Activated naive CD8-positive, alpha-beta T cell treated with anti-CD3 and anti-CD28 coated beads for 36 hours (primary cell): Measurements from ENCODE around the gene BCAS4. TPM values are rescaled to one million over a fixed set of nuclear protein-coding genes. Genes with fewer than 3 reads are reported as not detected.
A peak's percentile ranks its signal among the peaks of the same experiment; 100 is the strongest.

Experiments used
- DNase-seq: peaks from one replicate; pipeline ENCODE4 v3.0.0; 2021
- H3K27ac Mint-ChIP-seq: one replicate; pipeline ENCODE4 v1.8.0; 2022; ENCODE audit warnings: mild to moderate bottlenecking, moderate library complexity, mixed read lengths
- H3K27me3 Mint-ChIP-seq: one replicate; pipeline ENCODE4 v1.8.0; 2022; ENCODE audit warnings: mild to moderate bottlenecking, mixed read lengths
- H3K36me3 Mint-ChIP-seq: one replicate; pipeline ENCODE4 v1.8.0; 2021; ENCODE audit warnings: mild to moderate bottlenecking, mixed read lengths
- H3K4me1 Mint-ChIP-seq: one replicate; pipeline ENCODE4 v1.8.0; 2021; ENCODE audit warnings: mixed read lengths
- H3K4me3 Mint-ChIP-seq: one replicate; pipeline ENCODE4 v1.8.0; 2022; ENCODE audit warnings: mild to moderate bottlenecking, moderate library complexity, mixed read lengths
- H3K9me3 Mint-ChIP-seq: one replicate; pipeline ENCODE4 v1.8.0; 2022; ENCODE audit warnings: mixed read lengths
- total RNA-seq, 2 experiments: library from RNA; stranded (reverse); gene quantifications; one replicate each; pipeline ENCODE4 v1.2.3, GENCODE V29; 2021

The BCAS4 gene
- total RNA-seq, 2 experiments from 2014 or later: 27.1 to 28.9 TPM

GRCh38 chr20:50865591-50865990 is 70.7 kb downstream of the BCAS4 start:
- Mint-ChIP-seq H3K36me3 (no peaks in the 10 kb centered on the region), H3K9me3 (no peaks in the 10 kb centered on the region)
- no peak for DNase-seq

GRCh38 chr20:50866036-50866685 is 71.3 kb downstream of the BCAS4 start:
- no peaks in the 10 kb centered on the region for H3K9me3 Mint-ChIP-seq
- no peaks in the 10 kb centered on the region for H3K27me3 Mint-ChIP-seq
- no peaks in the 10 kb centered on the region for H3K36me3 Mint-ChIP-seq
- H3K4me3 Mint-ChIP-seq: no peak overlapping the region
- no peak overlapping the region for H3K27ac Mint-ChIP-seq
- no peaks in the 10 kb centered on the region for H3K4me1 Mint-ChIP-seq
- DNase-seq: no peak

More at GRCh38 chr20:50865591-50865990, 70.7 kb downstream of the BCAS4 start:
- no peak overlapping the region for H3K4me3 Mint-ChIP-seq
- H3K4me1 Mint-ChIP-seq: no peaks in the 10 kb centered on the region
- H3K27me3 Mint-ChIP-seq: no peaks in the 10 kb centered on the region
- H3K27ac Mint-ChIP-seq: no peak overlapping the region

GRCh38 chr20:50866831-50867230 is 72.0 kb downstream of the BCAS4 start:
- Mint-ChIP-seq H3K36me3 (no peaks in the 10 kb centered on the region), H3K27ac (no peak overlapping the region), H3K4me3 (no peak overlapping the region), H3K4me1 (no peaks in the 10 kb centered on the region), H3K9me3 (no peaks in the 10 kb centered on the region), H3K27me3 (no peaks in the 10 kb centered on the region)
- DNase-seq: no peak

- Mint-ChIP-seq H3K27me3 (no peaks in the 10 kb centered on the region), H3K9me3 (no peaks in the 10 kb centered on the region), H3K36me3 (no peaks in the 10 kb centered on the region), H3K27ac (no peak overlapping the region), H3K4me3 (no peak overlapping the region), H3K4me1 (no peaks in the 10 kb centered on the region)
- DNase-seq: no peak
Measured at GRCh38 chr20:50867805-50868204, 72.9 kb downstream of the BCAS4 start.

GRCh38 chr20:50868509-50869495 is 73.9 kb downstream of the BCAS4 start:
- Mint-ChIP-seq H3K27me3 (no peaks in the 10 kb centered on the region), H3K36me3 (no peaks in the 10 kb centered on the region), H3K27ac (no peak overlapping the region), H3K9me3 (no peaks in the 10 kb centered on the region), H3K4me3 (no peak overlapping the region), H3K4me1 (no peaks in the 10 kb centered on the region)
- no peak for DNase-seq

- no peaks in the 10 kb centered on the region for H3K4me1 Mint-ChIP-seq
- DNase-seq: no peak
- no peaks in the 10 kb centered on the region for H3K36me3 Mint-ChIP-seq
- no peaks in the 10 kb centered on the region for H3K9me3 Mint-ChIP-seq
- H3K27ac Mint-ChIP-seq: peak overlapping the region; percentile 25
- no peaks in the 10 kb centered on the region for H3K27me3 Mint-ChIP-seq
- no peak overlapping the region for H3K4me3 Mint-ChIP-seq
Measured at GRCh38 chr20:50870561-50871161, 75.8 kb downstream of the BCAS4 start.

GRCh38 chr20:50872560-50873425 is 77.9 kb downstream of the BCAS4 start:
- DNase-seq: no peak
- Mint-ChIP-seq H3K36me3 (no peaks in the 10 kb centered on the region), H3K4me1 (no peaks in the 10 kb centered on the region), H3K27ac (no peak overlapping the region), H3K9me3 (no peaks in the 10 kb centered on the region), H3K4me3 (no peak overlapping the region), H3K27me3 (no peaks in the 10 kb centered on the region)

GRCh38 chr20:50873585-50873984 is 78.7 kb downstream of the BCAS4 start:
- no peak for DNase-seq
- H3K4me3 Mint-ChIP-seq: no peak overlapping the region
- H3K27me3 Mint-ChIP-seq: no peaks in the 10 kb centered on the region
- no peaks in the 10 kb centered on the region for H3K36me3 Mint-ChIP-seq
- no peaks in the 10 kb centered on the region for H3K4me1 Mint-ChIP-seq
- H3K9me3 Mint-ChIP-seq: no peaks in the 10 kb centered on the region
- H3K27ac Mint-ChIP-seq: no peak overlapping the region

GRCh38 chr20:50874111-50874757 is 79.4 kb downstream of the BCAS4 start:
- H3K27ac Mint-ChIP-seq: peak overlapping the region; percentile 23
- H3K4me3 Mint-ChIP-seq: no peak overlapping the region
- no peaks in the 10 kb centered on the region for H3K36me3 Mint-ChIP-seq
- no peaks in the 10 kb centered on the region for H3K9me3 Mint-ChIP-seq
- H3K27me3 Mint-ChIP-seq: no peaks in the 10 kb centered on the region
- no peak for DNase-seq
- H3K4me1 Mint-ChIP-seq: no peaks in the 10 kb centered on the region

- Mint-ChIP-seq H3K27me3 (no peaks in the 10 kb centered on the region), H3K9me3 (no peaks in the 10 kb centered on the region), H3K27ac (no peak overlapping the region), H3K4me3 (no peak overlapping the region), H3K4me1 (no peaks in the 10 kb centered on the region), H3K36me3 (no peaks in the 10 kb centered on the region)
- no peak for DNase-seq
Measured at GRCh38 chr20:50874758-50875665, 80.2 kb downstream of the BCAS4 start.

- Mint-ChIP-seq H3K27ac (no peak overlapping the region), H3K27me3 (no peaks in the 10 kb centered on the region), H3K36me3 (no peaks in the 10 kb centered on the region), H3K4me3 (no peak overlapping the region), H3K9me3 (no peaks in the 10 kb centered on the region), H3K4me1 (no peaks in the 10 kb centered on the region)
- DNase-seq: no peak
Measured at GRCh38 chr20:50876063-50876685, 81.3 kb downstream of the BCAS4 start.

GRCh38 chr20:50876816-50877215 is 82.0 kb downstream of the BCAS4 start:
- H3K36me3 Mint-ChIP-seq: peaks cover under 1% of the 10 kb centered on the region
- H3K4me3 Mint-ChIP-seq: no peak overlapping the region
- no peak overlapping the region for H3K27ac Mint-ChIP-seq
- DNase-seq: no peak
- no peaks in the 10 kb centered on the region for H3K9me3 Mint-ChIP-seq
- H3K4me1 Mint-ChIP-seq: no peaks in the 10 kb centered on the region
- H3K27me3 Mint-ChIP-seq: no peaks in the 10 kb centered on the region

GRCh38 chr20:50877232-50877743 is 82.4 kb downstream of the BCAS4 start:
- H3K9me3 Mint-ChIP-seq: no peaks in the 10 kb centered on the region

More at GRCh38 chr20:50877232-50877743, 82.4 kb downstream of the BCAS4 start:
- Mint-ChIP-seq H3K27me3 (no peaks in the 10 kb centered on the region), H3K4me1 (no peaks in the 10 kb centered on the region), H3K36me3 (peaks cover 5% of the 10 kb centered on the region), H3K27ac (no peak overlapping the region), H3K4me3 (no peak overlapping the region)
- DNase-seq: no peak
